Measurements from ENCODE around the gene PSME1. TPM values are rescaled to one million over a fixed set of nuclear protein-coding genes. Genes with fewer than 3 reads are reported as not detected.

The PSME1 gene
- total and polyA plus RNA-seq, 2 of the 13 experiments (the other 11 are each of a cell fraction or from before 2014, with no cell fraction given), result 159 to 608 TPM

GRCh38 chr14:24146453-24146977 is 10.5 kb downstream of the PSME1 start, which contains the start of gene PSME2 (continued):
- no peak for TF ChIP-seq BATF2 (CRISPR knock-in tag; IDR thresholded peaks at IDR 0.05)
- TF ChIP-seq SAFB2 (CRISPR knock-in tag; IDR thresholded peaks at IDR 0.05; ENCODE audit: borderline replicate concordance, low read depth), result peak; percentile 89
- no peak; the same call in 1 of the 2 replicates for TF ChIP-seq RFXANK (CRISPR knock-in tag; IDR thresholded peaks at IDR 0.05)
- TF ChIP-seq, protein P1, sequence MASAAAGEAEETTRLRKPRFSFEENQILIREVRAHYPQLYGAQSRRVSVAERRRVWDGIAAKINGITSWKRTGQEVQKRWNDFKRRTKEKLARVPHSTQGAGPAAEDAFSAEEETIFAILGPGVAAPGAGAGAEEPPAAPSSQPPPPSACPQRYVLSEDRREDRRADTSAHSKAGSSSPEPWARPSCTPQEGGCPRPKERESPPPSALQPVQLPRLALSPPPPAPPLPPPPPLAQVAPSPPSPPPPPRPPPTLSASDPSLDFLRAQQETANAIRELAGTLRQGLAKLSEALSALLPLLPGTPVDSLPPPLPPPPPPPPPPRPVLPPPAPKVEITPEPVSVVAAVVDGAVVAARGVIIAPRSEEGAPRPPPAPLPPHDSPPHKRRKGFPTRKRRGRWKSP (CRISPR knock-in tag; IDR thresholded peaks at IDR 0.05), result no peak
- peak; percentile 99 for TF ChIP-seq MAZ (IDR thresholded peaks at IDR 0.05; ENCODE audit: borderline replicate concordance, low read depth, low read length)
- peak; percentile 80; the same call in 1 of the 2 replicates for TF ChIP-seq MAZ (CRISPR knock-in tag; IDR thresholded peaks at IDR 0.05; ENCODE audit: low read depth)
- no peak for TF ChIP-seq NFE2L1 (CRISPR knock-in tag; IDR thresholded peaks at IDR 0.05; ENCODE audit: borderline replicate concordance)
- TF ChIP-seq ZNF326 (CRISPR knock-in tag; IDR thresholded peaks at IDR 0.05; ENCODE audit: borderline replicate concordance), result 0 out of 2 replicates have a peak, but pooled peaks have one; percentile 55
- TF ChIP-seq KDM5B (CRISPR knock-in tag; IDR thresholded peaks at IDR 0.05; ENCODE audit: borderline replicate concordance), result peak; percentile 52; the same call in 1 of the 2 replicates
- 0 out of 2 replicates have a peak, but pooled peaks have one; percentile 83 for TF ChIP-seq ZNF136 (CRISPR knock-in tag; IDR thresholded peaks at IDR 0.05; ENCODE audit: low read depth)
- no peak for TF ChIP-seq SIN3B (IDR thresholded peaks at IDR 0.05; ENCODE audit: low read length)
- TF ChIP-seq KMT2A (CRISPR knock-in tag; IDR thresholded peaks at IDR 0.05), result peak; percentile 89
- no peak for TF ChIP-seq SP140L (CRISPR knock-in tag; IDR thresholded peaks at IDR 0.05; ENCODE audit: borderline replicate concordance)
- peak; percentile 55; the same call in 1 of the 2 replicates for TF ChIP-seq WIZ (CRISPR knock-in tag; IDR thresholded peaks at IDR 0.05)
- TF ChIP-seq MEIS1 (CRISPR knock-in tag; IDR thresholded peaks at IDR 0.05; ENCODE audit: borderline replicate concordance), result no peak
- TF ChIP-seq ONECUT2 (CRISPR knock-in tag; IDR thresholded peaks at IDR 0.05), result no peak
- TF ChIP-seq PLRG1 (conservative IDR thresholded peaks at IDR 0.05), result no peak
- TF ChIP-seq HOXA7 (CRISPR knock-in tag; IDR thresholded peaks at IDR 0.05), result no peak
- TF ChIP-seq, protein P2, sequence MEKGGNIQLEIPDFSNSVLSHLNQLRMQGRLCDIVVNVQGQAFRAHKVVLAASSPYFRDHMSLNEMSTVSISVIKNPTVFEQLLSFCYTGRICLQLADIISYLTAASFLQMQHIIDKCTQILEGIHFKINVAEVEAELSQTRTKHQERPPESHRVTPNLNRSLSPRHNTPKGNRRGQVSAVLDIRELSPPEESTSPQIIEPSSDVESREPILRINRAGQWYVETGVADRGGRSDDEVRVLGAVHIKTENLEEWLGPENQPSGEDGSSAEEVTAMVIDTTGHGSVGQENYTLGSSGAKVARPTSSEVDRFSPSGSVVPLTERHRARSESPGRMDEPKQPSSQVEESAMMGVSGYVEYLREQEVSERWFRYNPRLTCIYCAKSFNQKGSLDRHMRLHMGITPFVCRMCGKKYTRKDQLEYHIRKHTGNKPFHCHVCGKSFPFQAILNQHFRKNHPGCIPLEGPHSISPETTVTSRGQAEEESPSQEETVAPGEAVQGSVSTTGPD (CRISPR knock-in tag; IDR thresholded peaks at IDR 0.05), result peak; percentile 81; the same call in 1 of the 2 replicates
- TF ChIP-seq ZBED4 (CRISPR knock-in tag; IDR thresholded peaks at IDR 0.05; ENCODE audit: borderline replicate concordance), result no peak; the same call in 1 of the 2 replicates
- TF ChIP-seq ZNF629 (CRISPR knock-in tag; conservative IDR thresholded peaks at IDR 0.05), result no peak
- TF ChIP-seq ZNF567 (CRISPR knock-in tag; IDR thresholded peaks at IDR 0.05; ENCODE audit: borderline replicate concordance), result no peak
- TF ChIP-seq PPARG (CRISPR knock-in tag; conservative IDR thresholded peaks at IDR 0.05), result no peak; the same call in 1 of the 2 replicates
- TF ChIP-seq ZNF329 (CRISPR knock-in tag; IDR thresholded peaks at IDR 0.05; ENCODE audit: low read depth), result no peak
- no peak for TF ChIP-seq ZNF446 (CRISPR knock-in tag; IDR thresholded peaks at IDR 0.05)

Measured in HepG2 (cell line).